HL-60 (cell line): Measurements from ENCODE around the gene TMEM87B.

Experiments
- CTCF ChIP-seq: IDR thresholded peaks from one replicate; pipeline ENCODE4 v1.5.1; 2011; ENCODE audit warnings: low read length, control low read depth, inconsistent platforms; ENCODE audit not compliant: insufficient read depth
- POLR2AphosphoS5 ChIP-seq: IDR thresholded peaks from 2 replicates; pipeline ENCODE4 v1.6.1; 2012; ENCODE audit warnings: low read depth
- TF ChIP-seq, protein P1 (sequence below): IDR thresholded peaks from 2 replicates; pipeline ENCODE4 v1.6.1; 2012; ENCODE audit warnings: low read depth; ENCODE audit not compliant: insufficient replicate concordance

DNA sequence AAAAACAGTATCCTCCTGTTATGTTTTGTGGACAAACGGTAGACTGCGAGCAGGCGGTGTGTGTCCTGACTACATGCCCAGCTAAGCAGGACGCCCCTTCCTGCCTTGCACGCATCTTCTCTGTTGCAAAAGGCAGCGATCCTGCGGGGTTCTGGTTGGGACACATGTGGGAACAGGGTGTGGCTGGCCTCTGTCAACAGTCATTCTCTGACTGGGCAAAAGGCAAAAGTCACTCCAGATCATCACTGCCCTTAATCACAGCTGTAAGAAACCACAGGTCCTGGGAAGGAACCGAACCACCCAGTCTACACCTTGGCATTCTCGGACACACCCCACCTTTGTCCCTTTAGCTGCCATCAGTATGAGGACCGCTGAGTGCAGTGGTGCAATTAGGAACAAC, 44.3 kb upstream of the TMEM87B start:
- TF ChIP-seq POLR2AphosphoS5 (no peak), CTCF (no peak)
- TF ChIP-seq, protein P1, sequence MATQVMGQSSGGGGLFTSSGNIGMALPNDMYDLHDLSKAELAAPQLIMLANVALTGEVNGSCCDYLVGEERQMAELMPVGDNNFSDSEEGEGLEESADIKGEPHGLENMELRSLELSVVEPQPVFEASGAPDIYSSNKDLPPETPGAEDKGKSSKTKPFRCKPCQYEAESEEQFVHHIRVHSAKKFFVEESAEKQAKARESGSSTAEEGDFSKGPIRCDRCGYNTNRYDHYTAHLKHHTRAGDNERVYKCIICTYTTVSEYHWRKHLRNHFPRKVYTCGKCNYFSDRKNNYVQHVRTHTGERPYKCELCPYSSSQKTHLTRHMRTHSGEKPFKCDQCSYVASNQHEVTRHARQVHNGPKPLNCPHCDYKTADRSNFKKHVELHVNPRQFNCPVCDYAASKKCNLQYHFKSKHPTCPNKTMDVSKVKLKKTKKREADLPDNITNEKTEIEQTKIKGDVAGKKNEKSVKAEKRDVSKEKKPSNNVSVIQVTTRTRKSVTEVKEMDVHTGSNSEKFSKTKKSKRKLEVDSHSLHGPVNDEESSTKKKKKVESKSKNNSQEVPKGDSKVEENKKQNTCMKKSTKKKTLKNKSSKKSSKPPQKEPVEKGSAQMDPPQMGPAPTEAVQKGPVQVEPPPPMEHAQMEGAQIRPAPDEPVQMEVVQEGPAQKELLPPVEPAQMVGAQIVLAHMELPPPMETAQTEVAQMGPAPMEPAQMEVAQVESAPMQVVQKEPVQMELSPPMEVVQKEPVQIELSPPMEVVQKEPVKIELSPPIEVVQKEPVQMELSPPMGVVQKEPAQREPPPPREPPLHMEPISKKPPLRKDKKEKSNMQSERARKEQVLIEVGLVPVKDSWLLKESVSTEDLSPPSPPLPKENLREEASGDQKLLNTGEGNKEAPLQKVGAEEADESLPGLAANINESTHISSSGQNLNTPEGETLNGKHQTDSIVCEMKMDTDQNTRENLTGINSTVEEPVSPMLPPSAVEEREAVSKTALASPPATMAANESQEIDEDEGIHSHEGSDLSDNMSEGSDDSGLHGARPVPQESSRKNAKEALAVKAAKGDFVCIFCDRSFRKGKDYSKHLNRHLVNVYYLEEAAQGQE: no peak
